DMS153 treated with DMSO at 0.1 percent for 48 hours (cell line): Measurements from ENCODE around the gene NIN.

Experiments used
- DNase-seq: peaks from one replicate; lab custom pipeline; 2025; ENCODE audit not compliant: unreplicated experiment; lab: John Stamatoyannopoulos, UW

The NIN gene

DNA sequence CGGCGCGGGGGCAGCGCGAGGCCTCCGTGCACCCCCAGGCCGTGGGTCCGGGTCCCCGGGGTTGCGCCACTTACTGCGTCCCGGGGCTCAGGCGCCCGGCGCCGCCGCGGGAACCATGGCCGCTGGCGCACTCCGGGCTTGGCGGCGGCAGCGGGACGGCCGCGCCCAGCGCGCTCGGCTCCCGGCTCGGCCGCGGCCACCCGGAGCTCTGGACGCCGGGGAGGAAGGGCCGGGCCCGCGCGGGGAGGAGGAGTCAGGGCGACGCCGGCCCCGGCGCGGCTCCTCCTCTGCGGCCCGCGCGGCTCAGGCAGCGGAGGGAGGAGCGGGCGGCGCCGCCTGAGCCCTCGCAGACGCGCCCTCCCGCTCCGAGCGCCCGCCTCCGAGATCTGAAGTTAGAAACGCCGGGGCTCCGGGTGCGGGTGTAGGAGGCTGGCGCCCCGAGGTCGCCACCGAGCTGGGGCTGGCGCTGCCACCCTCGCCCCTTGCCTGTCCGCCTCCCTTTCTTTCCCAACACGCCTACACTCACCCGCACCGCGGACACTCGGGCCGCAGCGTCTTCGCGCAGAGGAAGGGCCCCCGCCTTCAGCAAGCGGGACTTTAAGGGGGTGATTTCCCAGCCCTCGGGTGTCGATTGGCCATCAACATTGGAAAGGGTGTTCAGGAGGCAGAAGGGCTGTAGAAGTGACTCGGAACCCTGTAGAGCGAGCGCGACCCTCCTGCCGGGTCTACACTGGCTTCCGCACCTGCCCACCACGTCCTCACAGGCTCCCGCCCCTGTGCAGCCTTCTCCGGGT is at the start of gene NIN:
TSS of gene NIN (minus strand) at position 231 of the 794 bp plus-strand sequence. CDS start 9,106 bp downstream, outside the sequence.
- peak; percentile 50 for DNase-seq

DNA sequence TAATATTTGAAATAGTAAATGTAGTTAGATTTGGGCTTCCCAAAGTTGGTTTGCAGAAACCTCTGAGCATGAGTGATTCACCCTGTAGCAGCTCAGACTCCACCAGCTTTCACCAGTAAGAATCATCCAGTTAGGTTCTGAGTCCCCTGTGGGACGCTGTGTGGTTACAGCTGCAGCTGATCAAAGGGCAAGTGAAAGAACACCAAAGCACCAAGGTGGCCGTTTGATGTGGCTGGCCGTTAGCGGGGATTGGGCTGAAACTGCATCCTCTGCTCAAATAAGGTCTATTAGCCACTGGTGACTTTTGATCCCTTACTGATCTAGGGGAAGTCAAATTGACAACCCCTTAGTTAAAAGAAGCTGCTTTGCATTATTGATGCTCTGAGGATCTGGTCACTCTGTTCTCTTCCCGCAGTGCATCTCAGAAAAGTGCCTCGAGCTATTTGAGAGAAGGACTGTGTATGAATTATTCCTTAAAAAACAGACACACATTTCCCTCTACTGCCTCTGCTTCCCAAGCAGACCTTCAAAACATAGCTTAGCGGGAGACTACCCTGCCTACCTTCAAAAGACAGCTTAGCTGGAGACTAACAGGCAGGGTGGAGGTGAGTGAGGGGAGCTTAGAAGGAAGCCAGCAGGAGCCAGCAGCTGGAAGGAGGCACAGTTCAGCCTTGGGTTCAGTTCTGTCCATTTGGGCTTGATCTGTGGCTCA is 44.6 kb upstream of the NIN start:
- no peak for DNase-seq

- DNase-seq, result peak; percentile 13
These were observed 43.8 kb upstream of the NIN start for GRCh38 chr14:50874757-50875156.

GRCh38 chr14:50871914-50872732 is 41.2 kb upstream of the NIN start, which contains the start of gene ABHD12B:
Gene ABHD12B, plus strand, starts transcription at chr14:50872053. Its CDS starts 122 bp downstream, at chr14:50872175.
- DNase-seq, result no peak

- DNase-seq, result no peak
These were observed 40.3 kb upstream of the NIN start for GRCh38 chr14:50871228-50871627.

GRCh38 chr14:50865391-50866076 is 34.6 kb upstream of the NIN start:
- DNase-seq, result no peak

DNA sequence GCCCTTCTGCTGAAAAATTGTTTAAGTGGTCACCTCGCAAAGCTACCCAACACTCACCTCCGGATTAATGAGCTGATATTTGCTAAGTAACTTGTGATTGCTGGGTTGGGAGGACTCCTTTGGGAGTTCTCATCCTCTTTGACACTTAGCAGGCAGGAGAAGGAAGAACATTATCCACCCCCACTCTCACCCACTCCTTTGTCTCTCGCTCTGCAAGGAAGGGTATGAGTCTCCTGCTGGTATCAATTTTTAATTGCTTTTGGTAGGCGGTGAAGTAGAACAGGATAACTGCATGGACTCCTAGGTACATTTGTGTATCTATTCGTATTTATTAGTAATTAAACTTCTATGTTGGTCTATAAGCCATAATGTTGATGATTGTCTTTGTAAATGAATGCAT is 34.0 kb upstream of the NIN start:
- no peak for DNase-seq

DNA sequence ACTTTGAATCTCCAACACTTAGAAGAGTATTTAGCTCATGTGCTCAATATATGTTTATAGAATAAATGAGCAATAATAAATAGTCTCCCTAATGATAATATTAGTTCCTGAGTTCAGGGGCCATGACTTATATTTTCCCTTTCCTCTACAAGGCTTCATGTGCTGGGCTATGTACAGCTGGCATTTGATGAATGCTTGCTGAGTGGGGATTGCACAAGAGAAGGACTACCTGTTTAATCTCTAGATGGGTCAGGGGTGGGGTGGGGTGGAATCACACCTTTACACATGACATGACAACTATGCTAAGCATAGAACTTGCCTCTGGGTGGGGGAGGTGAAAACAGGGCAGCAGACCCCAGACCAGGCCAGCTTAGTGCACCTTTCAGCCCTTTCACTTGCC is 33.3 kb upstream of the NIN start:
- DNase-seq, result no peak

DNA sequence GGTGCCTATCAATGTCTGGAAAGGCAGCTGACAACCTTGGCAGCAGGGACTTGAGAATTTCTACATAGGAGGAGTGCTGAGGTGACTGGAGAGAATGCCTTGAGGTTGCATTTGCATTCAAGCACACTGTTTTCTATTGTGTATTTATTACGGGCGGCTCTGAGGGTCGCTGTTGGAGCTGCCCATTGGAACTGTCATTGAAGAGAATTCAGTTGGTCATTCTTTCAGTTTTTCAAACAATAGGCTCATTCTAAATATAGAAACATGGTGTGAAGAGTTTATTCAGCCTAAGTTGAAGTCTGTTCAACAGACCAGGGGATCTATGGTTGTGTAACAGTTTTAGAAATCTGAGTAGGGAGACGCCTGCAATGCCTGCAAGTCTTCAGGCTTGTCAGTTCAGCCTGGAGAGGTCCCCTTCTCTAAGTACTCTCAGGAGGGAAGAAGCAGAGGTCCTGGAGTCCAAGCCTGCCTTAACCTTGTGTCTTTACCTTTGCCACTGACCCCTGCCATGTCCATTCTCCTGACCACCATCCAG is 31.1 kb upstream of the NIN start:
- DNase-seq, result no peak

DNA sequence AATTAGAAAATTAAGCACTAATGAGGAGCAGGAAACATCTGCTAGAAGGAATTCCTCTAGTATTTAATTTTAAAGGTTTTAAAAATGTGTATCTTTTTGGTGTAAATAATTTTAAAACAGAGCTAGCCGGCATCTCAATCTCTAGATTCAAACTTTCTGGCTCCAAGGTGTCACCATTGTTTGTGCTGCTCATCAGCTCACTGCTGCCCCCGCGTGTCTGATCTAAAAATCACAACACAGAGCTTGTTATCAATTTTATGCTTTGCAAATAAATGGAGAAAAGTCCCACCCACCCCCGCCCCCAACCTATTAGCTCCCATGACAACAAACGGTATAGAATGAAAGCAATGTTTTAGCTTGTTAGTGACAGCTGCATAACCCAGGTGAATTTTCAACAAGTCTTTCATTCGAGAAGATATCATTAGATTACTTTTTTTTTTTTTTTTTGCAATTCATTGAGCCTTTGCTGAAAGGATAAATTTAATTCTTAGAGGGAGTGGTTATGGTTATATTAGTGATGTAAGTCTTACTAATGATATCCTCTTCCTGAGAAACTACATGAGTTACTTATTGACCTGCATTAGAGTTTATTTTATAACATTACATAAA is 29.6 kb upstream of the NIN start:
- peak; percentile 83 for DNase-seq

- DNase-seq, result no peak
These were observed 28.3 kb upstream of the NIN start for GRCh38 chr14:50859296-50859624.

DNA sequence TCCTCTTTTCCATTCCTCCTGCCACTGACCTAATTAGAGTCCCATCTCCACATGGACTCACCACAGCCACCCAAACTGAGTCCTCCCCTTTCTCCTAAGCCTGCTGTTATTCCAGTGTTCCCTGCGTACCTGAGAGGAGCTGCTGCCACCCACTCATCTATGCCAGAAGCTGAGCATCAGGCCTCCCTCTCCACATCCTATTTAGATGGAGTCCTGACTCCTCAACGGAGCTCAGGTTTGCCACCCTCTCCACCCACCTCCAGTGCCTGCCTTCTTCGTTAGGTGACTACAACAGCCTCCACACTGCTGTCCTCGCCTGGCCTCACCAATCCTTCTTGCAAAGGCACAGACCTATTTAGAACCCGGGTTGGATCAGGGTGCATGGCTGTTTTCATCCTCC is 25.7 kb upstream of the NIN start:
- DNase-seq, result no peak

GRCh38 chr14:50855558-50855957 is 24.6 kb upstream of the NIN start:
- DNase-seq, result no peak

DNA sequence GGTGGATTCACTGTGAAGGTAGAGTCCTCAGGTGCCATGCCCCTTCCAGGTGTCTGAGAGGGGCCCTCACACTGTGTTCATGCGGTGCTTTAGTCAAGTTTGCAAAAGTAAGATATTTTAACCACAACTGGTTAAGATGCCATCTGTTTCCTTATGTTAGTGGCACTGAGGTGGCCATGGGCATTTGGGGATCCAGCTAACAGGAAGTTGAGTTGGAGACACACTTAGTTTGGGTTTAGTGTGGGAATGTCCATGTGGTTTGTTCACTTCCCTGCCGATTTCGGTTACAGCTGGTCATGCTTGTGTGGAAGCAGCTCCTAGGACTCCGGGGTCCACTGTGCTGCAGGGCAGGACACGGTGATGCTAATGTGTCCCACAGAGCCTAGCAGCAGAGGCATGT is 23.6 kb upstream of the NIN start:
- DNase-seq, result no peak

- no peak for DNase-seq
These were observed 22.9 kb upstream of the NIN start for GRCh38 chr14:50853891-50854290.

- DNase-seq, result no peak
These were observed 15.4 kb upstream of the NIN start for GRCh38 chr14:50846226-50846880.

- no peak for DNase-seq
These were observed 14.2 kb upstream of the NIN start for GRCh38 chr14:50845166-50845565.

DNA sequence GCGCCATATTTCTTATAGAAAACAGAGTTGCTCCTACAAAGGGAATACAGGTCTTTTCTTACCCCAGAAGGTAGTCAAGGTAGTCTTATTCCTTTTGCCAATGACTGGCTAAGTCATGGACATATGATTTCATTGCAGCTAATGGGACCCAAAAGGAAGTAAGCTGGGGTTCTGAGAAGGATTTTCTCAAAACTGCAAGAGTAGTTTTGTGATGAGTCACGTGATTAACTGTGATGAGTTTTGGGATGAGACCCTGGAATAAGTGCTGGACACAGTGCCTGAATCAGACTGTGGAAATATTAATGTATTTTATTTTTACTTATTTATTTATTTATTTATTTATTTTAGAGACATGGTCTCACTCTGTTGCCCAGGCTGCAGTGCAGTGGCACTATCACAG is 13.4 kb upstream of the NIN start:
- no peak for DNase-seq

GRCh38 chr14:50839691-50840090 is 8.7 kb upstream of the NIN start:
- no peak for DNase-seq

DNA sequence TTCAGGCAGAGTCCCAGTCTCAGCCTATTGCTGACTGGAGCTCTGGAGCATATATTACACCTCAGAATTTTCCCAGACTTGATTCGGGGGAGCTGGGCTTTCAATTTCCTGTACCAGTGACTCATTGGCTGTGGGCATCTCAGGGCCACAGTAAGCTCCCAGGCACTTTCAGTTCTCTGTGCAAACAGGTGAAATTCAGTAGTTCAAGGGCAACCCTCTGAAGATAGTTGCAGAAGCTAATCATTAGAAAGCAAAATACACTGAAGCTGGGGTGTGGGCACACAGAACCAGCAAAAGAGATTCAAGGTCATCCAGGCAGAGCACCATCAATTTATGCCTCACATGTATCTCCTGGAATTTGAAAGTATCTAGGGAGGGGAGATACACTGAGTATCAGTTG is 8.1 kb upstream of the NIN start:
- DNase-seq, result no peak
